GM19455 (cell line): ENCODE results near the gene ZNRF3.

Experiments used
- ATAC-seq: cut with Tn5 transposase; IDR thresholded peaks from one replicate; pipeline ENCODE4 v1.9.1; 2021; ENCODE audit not compliant: unreplicated experiment

ZNRF3 gene

GRCh38 chr22:29106839-29107238 is 223.5 kb downstream of the ZNRF3 start:
- ATAC-seq = no peak
